ENCODE data around the gene PPP6R3. TPM values are rescaled to one million over a fixed set of nuclear protein-coding genes. Genes with fewer than 3 reads are reported as not detected.

The PPP6R3 gene
- total and polyA plus RNA-seq, 5 donors, result 22.1 to 101 (median 89.7) TPM

- Histone ChIP-seq H3K9me3 (ENCODE audit: control insufficient read depth, low read length) (no peaks in the 10 kb centered on the region), H3K4me3 (ENCODE audit: low read length) (no peak overlapping the region), H3K4me1 (ENCODE audit: control insufficient read depth, insufficient read depth, low read length) (peaks cover 1% of the 10 kb centered on the region), H3K27ac (ENCODE audit: low read length) (no peak overlapping the region), H3K27me3 (ENCODE audit: control insufficient read depth, insufficient read depth) (no peaks in the 10 kb centered on the region)
- no peak for DNase-seq
- 96% methylated on average over 1 of the region's 1 CpG for WGBS
- intact Hi-C loops (cut with DNase I), result no loop called here
- no peak for ATAC-seq
Measured at GRCh38 chr11:68560216-68560615, 99.7 kb downstream of the PPP6R3 start.

GRCh38 chr11:68563454-68563853 is 102.9 kb downstream of the PPP6R3 start:
- Histone ChIP-seq H3K27me3 (ENCODE audit: control insufficient read depth, insufficient read depth) (no peaks in the 10 kb centered on the region), H3K4me1 (ENCODE audit: control insufficient read depth, insufficient read depth, low read length) (peaks cover 4% of the 10 kb centered on the region), H3K27ac (ENCODE audit: low read length) (no peak overlapping the region), H3K4me3 (ENCODE audit: low read length) (no peak overlapping the region), H3K9me3 (ENCODE audit: control insufficient read depth, low read length) (no peaks in the 10 kb centered on the region)
- 94% methylated on average over 2 of the region's 2 CpGs for WGBS
- DNase-seq (no peak), ATAC-seq (no peak)
- intact Hi-C loops (cut with DNase I), result no loop called here

- intact Hi-C loops (cut with DNase I), result no loop called here
- no peak for DNase-seq
- Histone ChIP-seq H3K4me1 (ENCODE audit: control insufficient read depth, insufficient read depth, low read length) (peaks cover 3% of the 10 kb centered on the region), H3K4me3 (ENCODE audit: low read length) (no peak overlapping the region), H3K27ac (ENCODE audit: low read length) (no peak overlapping the region), H3K9me3 (ENCODE audit: control insufficient read depth, low read length) (no peaks in the 10 kb centered on the region), H3K27me3 (ENCODE audit: control insufficient read depth, insufficient read depth) (no peaks in the 10 kb centered on the region)
- WGBS, result 96% methylated on average over 3 of the region's 3 CpGs
- ATAC-seq, result no peak
Measured at GRCh38 chr11:68564261-68564660, 103.7 kb downstream of the PPP6R3 start.

GRCh38 chr11:68565768-68566167 is 105.2 kb downstream of the PPP6R3 start:
- intact Hi-C loops (cut with DNase I), result no loop called here
- no peak overlapping the region for H3K4me3 ChIP-seq (ENCODE audit: low read length)
- no peak overlapping the region for H3K27ac ChIP-seq (ENCODE audit: low read length)
- 56% methylated on average over 5 of the region's 5 CpGs for WGBS
- DNase-seq (peak in 1 of 3 donors; percentile 53), ATAC-seq (peak; percentile 63 to 72)
- no peaks in the 10 kb centered on the region for H3K27me3 ChIP-seq (ENCODE audit: control insufficient read depth, insufficient read depth)
- no peaks in the 10 kb centered on the region for H3K9me3 ChIP-seq (ENCODE audit: control insufficient read depth, low read length)
- H3K4me1 ChIP-seq (ENCODE audit: control insufficient read depth, insufficient read depth, low read length), result peaks cover 3% of the 10 kb centered on the region

GRCh38 chr11:68567553-68567952 is 107.0 kb downstream of the PPP6R3 start:
- Histone ChIP-seq H3K27me3 (ENCODE audit: control insufficient read depth, insufficient read depth) (no peaks in the 10 kb centered on the region), H3K4me1 (ENCODE audit: control insufficient read depth, insufficient read depth, low read length) (peaks cover 3% of the 10 kb centered on the region), H3K9me3 (ENCODE audit: control insufficient read depth, low read length) (no peaks in the 10 kb centered on the region), H3K27ac (ENCODE audit: low read length) (no peak overlapping the region), H3K4me3 (ENCODE audit: low read length) (no peak overlapping the region)
- intact Hi-C loops (cut with DNase I), result no loop called here
- no peak for ATAC-seq
- no peak for DNase-seq
- 85% methylated on average over 3 of the region's 3 CpGs for WGBS

- Histone ChIP-seq H3K27me3 (ENCODE audit: control insufficient read depth, insufficient read depth) (no peaks in the 10 kb centered on the region), H3K4me1 (ENCODE audit: control insufficient read depth, insufficient read depth, low read length) (peaks cover 3% of the 10 kb centered on the region), H3K9me3 (ENCODE audit: control insufficient read depth, low read length) (no peaks in the 10 kb centered on the region), H3K4me3 (ENCODE audit: low read length) (no peak overlapping the region), H3K27ac (ENCODE audit: low read length) (no peak overlapping the region)
- ATAC-seq (no peak), DNase-seq (no peak)
- 91% methylated on average over 1 of the region's 1 CpG for WGBS
- intact Hi-C loops (cut with DNase I), result no loop called here
Measured at GRCh38 chr11:68569357-68569756, 108.8 kb downstream of the PPP6R3 start.

GRCh38 chr11:68570691-68571090 is 110.1 kb downstream of the PPP6R3 start:
- intact Hi-C loops (cut with DNase I), result loop anchor here in 1 of 4 donors (10.0 kb wide), 1 partner anchor 106 kb away; the partner anchor contains the start of gene PPP6R3
- 91% methylated on average over 1 of the region's 1 CpG for WGBS

GRCh38 chr11:68574308-68574707 is 113.8 kb downstream of the PPP6R3 start:
- intact Hi-C loops (cut with DNase I), result loop anchor here in 1 of 4 donors (10.0 kb wide), 1 partner anchor 110 kb away; the partner anchor contains the start of gene PPP6R3
- Histone ChIP-seq H3K9me3 (ENCODE audit: control insufficient read depth, low read length) (no peaks in the 10 kb centered on the region), H3K27ac (ENCODE audit: low read length) (no peak overlapping the region), H3K4me1 (ENCODE audit: control insufficient read depth, insufficient read depth, low read length) (peaks cover 2% of the 10 kb centered on the region), H3K27me3 (ENCODE audit: control insufficient read depth, insufficient read depth) (no peaks in the 10 kb centered on the region), H3K4me3 (ENCODE audit: low read length) (no peak overlapping the region)
- ATAC-seq (no peak), DNase-seq (no peak)
- 96% methylated on average over 1 of the region's 1 CpG for WGBS

More at GRCh38 chr11:68570691-68571090, 110.1 kb downstream of the PPP6R3 start:
- no peak for DNase-seq
- H3K4me1 ChIP-seq (ENCODE audit: control insufficient read depth, insufficient read depth, low read length), result peaks cover 2% of the 10 kb centered on the region
- no peak overlapping the region for H3K4me3 ChIP-seq (ENCODE audit: low read length)
- no peak for ATAC-seq
- no peak overlapping the region for H3K27ac ChIP-seq (ENCODE audit: low read length)
- no peaks in the 10 kb centered on the region for H3K27me3 ChIP-seq (ENCODE audit: control insufficient read depth, insufficient read depth)
- no peaks in the 10 kb centered on the region for H3K9me3 ChIP-seq (ENCODE audit: control insufficient read depth, low read length)

GRCh38 chr11:68575025-68575665 is 114.6 kb downstream of the PPP6R3 start:
- intact Hi-C loops (cut with DNase I), result loop anchor here in 1 of 4 donors (10.0 kb wide), 1 partner anchor 110 kb away; the partner anchor contains the start of gene PPP6R3
- H3K27ac ChIP-seq (ENCODE audit: low read length), result no peak overlapping the region

GRCh38 chr11:68579455-68579854 is 118.9 kb downstream of the PPP6R3 start:
- no peaks in the 10 kb centered on the region for H3K27me3 ChIP-seq (ENCODE audit: control insufficient read depth, insufficient read depth)
- DNase-seq (no peak), ATAC-seq (no peak)
- 91% methylated on average over 5 of the region's 5 CpGs for WGBS
- peaks cover 11% of the 10 kb centered on the region for H3K4me1 ChIP-seq (ENCODE audit: control insufficient read depth, insufficient read depth, low read length)
- H3K4me3 ChIP-seq (ENCODE audit: low read length), result no peak overlapping the region
- H3K27ac ChIP-seq (ENCODE audit: low read length), result no peak overlapping the region
- H3K9me3 ChIP-seq (ENCODE audit: control insufficient read depth, low read length), result no peaks in the 10 kb centered on the region
- intact Hi-C loops (cut with DNase I), result loop anchor here in 1 of 4 donors (10.0 kb wide), 1 partner anchor 115 kb away; the partner anchor contains the start of gene PPP6R3

More at GRCh38 chr11:68575025-68575665, 114.6 kb downstream of the PPP6R3 start:
- Histone ChIP-seq H3K27me3 (ENCODE audit: control insufficient read depth, insufficient read depth) (no peaks in the 10 kb centered on the region), H3K9me3 (ENCODE audit: control insufficient read depth, low read length) (no peaks in the 10 kb centered on the region), H3K4me3 (ENCODE audit: low read length) (no peak overlapping the region), H3K4me1 (ENCODE audit: control insufficient read depth, insufficient read depth, low read length) (peaks cover 2% of the 10 kb centered on the region)
- ATAC-seq, result no peak
- no peak for DNase-seq
- WGBS, result 86% methylated on average over 4 of the region's 4 CpGs

- 79% methylated on average over 4 of the region's 4 CpGs for WGBS
- DNase-seq, result peak; percentile 41 to 66 (median 63)
- peaks cover 9% of the 10 kb centered on the region for H3K4me1 ChIP-seq (ENCODE audit: control insufficient read depth, insufficient read depth, low read length)
Measured at GRCh38 chr11:68581439-68581838, 120.9 kb downstream of the PPP6R3 start.

More at GRCh38 chr11:68581439-68581838, 120.9 kb downstream of the PPP6R3 start:
- Histone ChIP-seq H3K27ac (ENCODE audit: low read length) (peak overlapping the region; percentile 97), H3K27me3 (ENCODE audit: control insufficient read depth, insufficient read depth) (no peaks in the 10 kb centered on the region), H3K4me3 (ENCODE audit: low read length) (no peak overlapping the region), H3K9me3 (ENCODE audit: control insufficient read depth, low read length) (no peaks in the 10 kb centered on the region)
- intact Hi-C loops (cut with DNase I), result no loop called here
- peak; percentile 75 to 87 for ATAC-seq
